ENCODE measurements around the gene FAM185A.

GRCh38 chr7:102817616-102818573 lies 69.1 kb downstream of the FAM185A start:
- no peak for TF ChIP-seq CTCF (IDR thresholded peaks at IDR 0.05; ENCODE audit: borderline replicate concordance, extremely low read depth, low read length, poor library complexity, severe bottlenecking)
- TF ChIP-seq EZH2 (IDR thresholded peaks at IDR 0.05; ENCODE audit: borderline replicate concordance, low read depth, low read length, severe bottlenecking): no peak

Data from DND-41 (cell line).